HepG2 (cell line): Measurements from ENCODE around the gene MRPS2.

ENCODE experiments used
- CBFB ChIP-seq: sonication (generic); formaldehyde crosslinking; IDR thresholded peaks from 2 replicates; pipeline ENCODE4 v1.4.0; 2020; ENCODE audit warnings: missing genetic modification reagents
- DR1 ChIP-seq: sonication (generic); formaldehyde crosslinking; IDR thresholded peaks from 2 replicates; pipeline ENCODE4 v1.8.0; 2021; ENCODE audit warnings: mild to moderate bottlenecking, missing genetic modification reagents, inconsistent platforms
- EP300 ChIP-seq, 3 experiments: sonication (generic) in 1 of 3; formaldehyde crosslinking in 1 of 3; IDR thresholded peaks; 2 replicates each; pipeline versions ENCODE4 v1.5.1 to v1.6.1; 2011 to 2020; ENCODE audit warnings: low read depth in 2 of 3, low read length in 2 of 3, borderline replicate concordance in 1 of 3, improper control_type of control experiment in 1 of 3, mild to moderate bottlenecking in 1 of 3, missing genetic modification reagents in 1 of 3, moderate library complexity in 1 of 3
- GABPA ChIP-seq, 2 experiments: IDR thresholded peaks; 2 replicates each; pipeline ENCODE4 v1.6.1; 2011 to 2016; ENCODE audit warnings: low read depth in 2 of 2, low read length in 1 of 2, missing biosample characterization in 1 of 2, missing genetic modification characterization in 1 of 2
- HDAC2 ChIP-seq: sonication (generic); formaldehyde crosslinking; IDR thresholded peaks from 2 replicates; pipeline ENCODE4 v1.4.0; 2020; ENCODE audit warnings: missing genetic modification reagents
- MAZ ChIP-seq, 2 experiments: sonication (generic) in 1 of 2; formaldehyde crosslinking in 1 of 2; IDR thresholded peaks; 2 replicates each; pipeline versions ENCODE4 v1.5.0 to v1.6.1; 2012 to 2020; ENCODE audit warnings: low read depth in 2 of 2, mild to moderate bottlenecking in 2 of 2, borderline replicate concordance in 1 of 2, improper control_type of control experiment in 1 of 2, low read length in 1 of 2, missing genetic modification reagents in 1 of 2, moderate library complexity in 1 of 2
- NR1H2 ChIP-seq: sonication (generic); formaldehyde crosslinking; IDR thresholded peaks from 2 replicates; pipeline ENCODE4 v1.8.1; 2022; ENCODE audit warnings: low read depth, missing genetic modification reagents, borderline replicate concordance
- POLR2A ChIP-seq, 2 experiments: IDR thresholded peaks; 2 replicates each; pipeline ENCODE4 v1.6.1; 2011; ENCODE audit warnings: low read depth in 2 of 2, low read length in 2 of 2, mild to moderate bottlenecking in 1 of 2, moderate library complexity in 1 of 2; ENCODE audit not compliant: insufficient read depth in 1 of 2
- SIN3A ChIP-seq: IDR thresholded peaks from 2 replicates; pipeline ENCODE4 v1.6.1; 2011; ENCODE audit warnings: low read depth, mild to moderate bottlenecking, control low read depth, low read length, borderline replicate concordance
- TCF7 ChIP-seq: sonication (generic); IDR thresholded peaks from 2 replicates; pipeline ENCODE4 v1.6.1; 2016; ENCODE audit warnings: antibody characterized with exemption, low read depth
- ZNF747 ChIP-seq: sonication (generic); formaldehyde crosslinking; IDR thresholded peaks from 2 replicates; pipeline ENCODE4 v1.8.1; 2023; ENCODE audit warnings: missing genetic modification reagents, mild to moderate bottlenecking, borderline replicate concordance
- TF ChIP-seq, protein P1 (sequence below): sonication (generic); formaldehyde crosslinking; IDR thresholded peaks from 2 replicates; pipeline ENCODE4 v1.4.0; 2020; ENCODE audit warnings: missing genetic modification reagents
- TF ChIP-seq, protein P2 (sequence below): sonication (generic); formaldehyde crosslinking; conservative IDR thresholded peaks from 2 replicates; pipeline ENCODE4 v1.4.0; 2020; ENCODE audit warnings: missing genetic modification reagents
- TF ChIP-seq, protein P3 (sequence below): sonication (generic); formaldehyde crosslinking; IDR thresholded peaks from 2 replicates; pipeline ENCODE4 v1.5.0; 2020; ENCODE audit warnings: mild to moderate bottlenecking, missing genetic modification reagents, moderate library complexity

- TF ChIP-seq GABPA (IDR thresholded peaks at IDR 0.05; ENCODE audit: low read depth, low read length) (no peak), GABPA (CRISPR knock-in tag; IDR thresholded peaks at IDR 0.05; ENCODE audit: low read depth) (no peak), DR1 (no peak), HDAC2 (CRISPR knock-in tag) (no peak), POLR2A (IDR thresholded peaks at IDR 0.05; ENCODE audit: insufficient read depth in 1 of 2, low read depth in 2 of 2, low read length in 2 of 2) (no peak), EP300 (IDR thresholded peaks at IDR 0.05; ENCODE audit: low read depth in 2 of 2, low read length in 2 of 2) (no peak), EP300 (CRISPR knock-in tag; IDR thresholded peaks at IDR 0.05; ENCODE audit: borderline replicate concordance) (no peak), MAZ (IDR thresholded peaks at IDR 0.05; ENCODE audit: borderline replicate concordance, low read depth, low read length) (no peak), MAZ (CRISPR knock-in tag; IDR thresholded peaks at IDR 0.05; ENCODE audit: low read depth) (no peak), CBFB (CRISPR knock-in tag) (no peak), TCF7 (no peak), SIN3A (no peak), ZNF747 (no peak), NR1H2 (no peak)
- TF ChIP-seq, protein P1, sequence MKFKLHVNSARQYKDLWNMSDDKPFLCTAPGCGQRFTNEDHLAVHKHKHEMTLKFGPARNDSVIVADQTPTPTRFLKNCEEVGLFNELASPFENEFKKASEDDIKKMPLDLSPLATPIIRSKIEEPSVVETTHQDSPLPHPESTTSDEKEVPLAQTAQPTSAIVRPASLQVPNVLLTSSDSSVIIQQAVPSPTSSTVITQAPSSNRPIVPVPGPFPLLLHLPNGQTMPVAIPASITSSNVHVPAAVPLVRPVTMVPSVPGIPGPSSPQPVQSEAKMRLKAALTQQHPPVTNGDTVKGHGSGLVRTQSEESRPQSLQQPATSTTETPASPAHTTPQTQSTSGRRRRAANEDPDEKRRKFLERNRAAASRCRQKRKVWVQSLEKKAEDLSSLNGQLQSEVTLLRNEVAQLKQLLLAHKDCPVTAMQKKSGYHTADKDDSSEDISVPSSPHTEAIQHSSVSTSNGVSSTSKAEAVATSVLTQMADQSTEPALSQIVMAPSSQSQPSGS (CRISPR knock-in tag): no peak
- TF ChIP-seq, protein P2, sequence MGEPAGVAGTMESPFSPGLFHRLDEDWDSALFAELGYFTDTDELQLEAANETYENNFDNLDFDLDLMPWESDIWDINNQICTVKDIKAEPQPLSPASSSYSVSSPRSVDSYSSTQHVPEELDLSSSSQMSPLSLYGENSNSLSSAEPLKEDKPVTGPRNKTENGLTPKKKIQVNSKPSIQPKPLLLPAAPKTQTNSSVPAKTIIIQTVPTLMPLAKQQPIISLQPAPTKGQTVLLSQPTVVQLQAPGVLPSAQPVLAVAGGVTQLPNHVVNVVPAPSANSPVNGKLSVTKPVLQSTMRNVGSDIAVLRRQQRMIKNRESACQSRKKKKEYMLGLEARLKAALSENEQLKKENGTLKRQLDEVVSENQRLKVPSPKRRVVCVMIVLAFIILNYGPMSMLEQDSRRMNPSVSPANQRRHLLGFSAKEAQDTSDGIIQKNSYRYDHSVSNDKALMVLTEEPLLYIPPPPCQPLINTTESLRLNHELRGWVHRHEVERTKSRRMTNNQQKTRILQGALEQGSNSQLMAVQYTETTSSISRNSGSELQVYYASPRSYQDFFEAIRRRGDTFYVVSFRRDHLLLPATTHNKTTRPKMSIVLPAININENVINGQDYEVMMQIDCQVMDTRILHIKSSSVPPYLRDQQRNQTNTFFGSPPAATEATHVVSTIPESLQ (CRISPR knock-in tag): no peak
- TF ChIP-seq, protein P3, sequence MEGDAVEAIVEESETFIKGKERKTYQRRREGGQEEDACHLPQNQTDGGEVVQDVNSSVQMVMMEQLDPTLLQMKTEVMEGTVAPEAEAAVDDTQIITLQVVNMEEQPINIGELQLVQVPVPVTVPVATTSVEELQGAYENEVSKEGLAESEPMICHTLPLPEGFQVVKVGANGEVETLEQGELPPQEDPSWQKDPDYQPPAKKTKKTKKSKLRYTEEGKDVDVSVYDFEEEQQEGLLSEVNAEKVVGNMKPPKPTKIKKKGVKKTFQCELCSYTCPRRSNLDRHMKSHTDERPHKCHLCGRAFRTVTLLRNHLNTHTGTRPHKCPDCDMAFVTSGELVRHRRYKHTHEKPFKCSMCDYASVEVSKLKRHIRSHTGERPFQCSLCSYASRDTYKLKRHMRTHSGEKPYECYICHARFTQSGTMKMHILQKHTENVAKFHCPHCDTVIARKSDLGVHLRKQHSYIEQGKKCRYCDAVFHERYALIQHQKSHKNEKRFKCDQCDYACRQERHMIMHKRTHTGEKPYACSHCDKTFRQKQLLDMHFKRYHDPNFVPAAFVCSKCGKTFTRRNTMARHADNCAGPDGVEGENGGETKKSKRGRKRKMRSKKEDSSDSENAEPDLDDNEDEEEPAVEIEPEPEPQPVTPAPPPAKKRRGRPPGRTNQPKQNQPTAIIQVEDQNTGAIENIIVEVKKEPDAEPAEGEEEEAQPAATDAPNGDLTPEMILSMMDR (CRISPR knock-in tag): no peak
Observed at GRCh38 chr9:135507104-135508035, 6.9 kb downstream of the MRPS2 start.
